Panc1 (cell line): ENCODE data around the gene RAC3. TPM values are rescaled to one million over a fixed set of nuclear protein-coding genes. Genes with fewer than 3 reads are reported as not detected.

ENCODE experiments used
- ATAC-seq: fragments of 200-7000 bp; cut with Tn5 transposase; 2 replicates; pipeline ENCODE4 v1.9.1; 2020; ENCODE audit warnings: mild to moderate bottlenecking, moderate library complexity
- BruUV-seq: library from RNA; stranded (reverse); fragments of 400-500 nt; replicated peaks from 2 replicates; lab custom pipeline; 2021; lab: Mats Ljungman, UMichigan
- CTCF ChIA-PET: fragments of 300-600 bp; sonication (Branson Sonifier 250); formaldehyde crosslinking; loops from one replicate; lab custom pipeline; 2022; ENCODE audit warnings: antibody characterized with exemption; lab: Charles Lee
- POLR2A ChIA-PET: fragments of 300-600 bp; sonication (Branson Sonifier 250); formaldehyde crosslinking; loops from one replicate; lab custom pipeline; 2022; ENCODE audit warnings: antibody characterized with exemption; lab: Charles Lee
- DNase-seq: peaks from one replicate; pipeline ENCODE4 v3.0.0-alpha.2; 2010; ENCODE audit warnings: low read depth, low spot score
- H3K27ac ChIP-seq: 2 replicates; pipeline ENCODE4 v1.5.1; 2011; ENCODE audit warnings: mild to moderate bottlenecking, low read length, inconsistent platforms
- H3K27me3 ChIP-seq: fragments of 200-500 bp; sonication (Bioruptor generic); 2 replicates; pipeline ENCODE4 v1.6.0; 2014; ENCODE audit warnings: low read length, inconsistent platforms; ENCODE audit not compliant: control insufficient read depth, insufficient read depth
- H3K36me3 ChIP-seq: fragments of 200-500 bp; sonication (Bioruptor generic); 2 replicates; pipeline ENCODE4 v1.5.1; 2014; ENCODE audit warnings: inconsistent platforms, mild to moderate bottlenecking, low read length, moderate library complexity; ENCODE audit not compliant: control insufficient read depth, insufficient read depth
- H3K4me1 ChIP-seq: 2 replicates; pipeline ENCODE4 v1.5.1; 2011; ENCODE audit warnings: inconsistent platforms, mild to moderate bottlenecking, low read length, moderate library complexity; ENCODE audit not compliant: control insufficient read depth, insufficient read depth
- H3K4me3 ChIP-seq, 2 experiments: 2 replicates each; pipeline ENCODE4 v1.5.1; 2011 to 2012; ENCODE audit warnings: low read depth in 2 of 2, low read length in 2 of 2, mild to moderate bottlenecking in 2 of 2, inconsistent platforms in 1 of 2, moderate library complexity in 1 of 2
- H3K9me3 ChIP-seq: fragments of 200-500 bp; sonication (Bioruptor generic); 2 replicates; pipeline ENCODE4 v1.5.1; 2014; ENCODE audit warnings: low read depth, mild to moderate bottlenecking, inconsistent platforms, low read length, moderate library complexity; ENCODE audit not compliant: control insufficient read depth, insufficient read depth
- POLR2AphosphoS5 ChIP-seq: IDR thresholded peaks from 2 replicates; pipeline ENCODE4 v1.6.1; 2012; ENCODE audit warnings: mild to moderate bottlenecking, low read depth, low read length, moderate library complexity
- SIN3A ChIP-seq: IDR thresholded peaks from 2 replicates; pipeline ENCODE4 v1.6.1; 2012; ENCODE audit warnings: low read depth, mild to moderate bottlenecking, low read length, moderate library complexity, borderline replicate concordance; ENCODE audit not compliant: insufficient read depth
- TCF7L2 ChIP-seq: IDR thresholded peaks from 2 replicates; pipeline ENCODE4 v1.6.1; 2011; ENCODE audit warnings: mild to moderate bottlenecking, low read depth, low read length, inconsistent platforms
- in situ Hi-C: cut with HindIII; loops from 2 replicates; pipeline ENCODE4 v1.10.0; 2016; ENCODE audit warnings: low sequenced_read_pairs, low pct_unique_long_range_greater_than_20kb
- intact Hi-C: fragments of 100-400 bp; cut with micrococcal nuclease; formaldehyde crosslinking; loops from one replicate; pipeline ENCODE4 v1.10.0; 2022; ENCODE audit not compliant: unreplicated experiment
- total RNA-seq: library from RNA; stranded (reverse); gene quantifications from one replicate; pipeline ENCODE4 v1.2.1, GENCODE V29; 2021; ENCODE audit not compliant: unreplicated experiment
- TF ChIP-seq, protein P1 (sequence below), 2 experiments: IDR thresholded peaks; 2 replicates each; pipeline ENCODE4 v1.6.1; 2011 to 2012; ENCODE audit warnings: low read depth in 2 of 2, control low read depth in 1 of 2, low read length in 1 of 2, mild to moderate bottlenecking in 1 of 2, moderate library complexity in 1 of 2; ENCODE audit not compliant: insufficient read depth in 1 of 2
- TF ChIP-seq, protein P2 (sequence below): fragments of 450-650 bp; IDR thresholded peaks from 2 replicates; pipeline ENCODE4 v1.5.1; 2017; ENCODE audit warnings: mild to moderate bottlenecking

The RAC3 gene
- total RNA-seq, 1 experiment from 2014 or later = 39.4 TPM

DNA sequence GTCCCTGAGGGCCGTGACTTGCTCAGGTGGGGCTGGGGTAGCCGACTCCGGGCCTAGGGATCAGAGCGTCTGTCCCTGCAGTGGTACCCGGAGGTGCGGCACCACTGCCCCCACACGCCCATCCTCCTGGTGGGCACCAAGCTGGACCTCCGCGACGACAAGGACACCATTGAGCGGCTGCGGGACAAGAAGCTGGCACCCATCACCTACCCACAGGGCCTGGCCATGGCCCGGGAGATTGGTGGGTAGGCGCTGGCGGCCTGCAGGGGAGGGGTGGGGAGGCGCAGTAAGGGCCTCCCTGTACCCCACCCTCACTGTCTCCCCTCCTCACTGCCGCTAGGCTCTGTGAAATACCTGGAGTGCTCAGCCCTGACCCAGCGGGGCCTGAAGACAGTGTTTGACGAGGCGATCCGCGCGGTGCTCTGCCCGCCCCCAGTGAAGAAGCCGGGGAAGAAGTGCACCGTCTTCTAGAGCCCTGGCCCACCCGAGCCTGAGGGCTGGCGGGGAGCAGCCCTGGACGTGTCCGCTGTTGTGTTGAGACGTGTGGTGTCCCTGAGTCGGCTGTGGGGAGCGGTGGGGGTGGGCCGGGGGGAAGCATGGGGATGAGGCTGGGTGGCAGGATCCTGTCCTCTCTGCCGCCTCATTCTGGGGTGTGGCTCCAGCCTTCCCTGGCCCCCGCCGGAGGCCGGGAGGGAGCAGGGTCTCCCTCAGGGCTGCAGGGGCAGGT, 2.0 kb downstream of the RAC3 start:
- no peak overlapping the region for H3K4me3 ChIP-seq
- ChIA-PET POLR2A (no interaction called here), CTCF (no interaction called here)
- ATAC-seq = no peak
- H3K4me1 ChIP-seq = peaks cover 21% of the 10 kb centered on the region
- no peaks in the 10 kb centered on the region for H3K9me3 ChIP-seq
- H3K36me3 ChIP-seq = peaks cover 2% of the 10 kb centered on the region; the same call in 1 of the 2 replicates
- TF ChIP-seq POLR2AphosphoS5 = no peak
- TF ChIP-seq, protein P1, sequence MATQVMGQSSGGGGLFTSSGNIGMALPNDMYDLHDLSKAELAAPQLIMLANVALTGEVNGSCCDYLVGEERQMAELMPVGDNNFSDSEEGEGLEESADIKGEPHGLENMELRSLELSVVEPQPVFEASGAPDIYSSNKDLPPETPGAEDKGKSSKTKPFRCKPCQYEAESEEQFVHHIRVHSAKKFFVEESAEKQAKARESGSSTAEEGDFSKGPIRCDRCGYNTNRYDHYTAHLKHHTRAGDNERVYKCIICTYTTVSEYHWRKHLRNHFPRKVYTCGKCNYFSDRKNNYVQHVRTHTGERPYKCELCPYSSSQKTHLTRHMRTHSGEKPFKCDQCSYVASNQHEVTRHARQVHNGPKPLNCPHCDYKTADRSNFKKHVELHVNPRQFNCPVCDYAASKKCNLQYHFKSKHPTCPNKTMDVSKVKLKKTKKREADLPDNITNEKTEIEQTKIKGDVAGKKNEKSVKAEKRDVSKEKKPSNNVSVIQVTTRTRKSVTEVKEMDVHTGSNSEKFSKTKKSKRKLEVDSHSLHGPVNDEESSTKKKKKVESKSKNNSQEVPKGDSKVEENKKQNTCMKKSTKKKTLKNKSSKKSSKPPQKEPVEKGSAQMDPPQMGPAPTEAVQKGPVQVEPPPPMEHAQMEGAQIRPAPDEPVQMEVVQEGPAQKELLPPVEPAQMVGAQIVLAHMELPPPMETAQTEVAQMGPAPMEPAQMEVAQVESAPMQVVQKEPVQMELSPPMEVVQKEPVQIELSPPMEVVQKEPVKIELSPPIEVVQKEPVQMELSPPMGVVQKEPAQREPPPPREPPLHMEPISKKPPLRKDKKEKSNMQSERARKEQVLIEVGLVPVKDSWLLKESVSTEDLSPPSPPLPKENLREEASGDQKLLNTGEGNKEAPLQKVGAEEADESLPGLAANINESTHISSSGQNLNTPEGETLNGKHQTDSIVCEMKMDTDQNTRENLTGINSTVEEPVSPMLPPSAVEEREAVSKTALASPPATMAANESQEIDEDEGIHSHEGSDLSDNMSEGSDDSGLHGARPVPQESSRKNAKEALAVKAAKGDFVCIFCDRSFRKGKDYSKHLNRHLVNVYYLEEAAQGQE (IDR thresholded peaks at IDR 0.05; ENCODE audit: insufficient read depth in 1 of 2, low read depth in 2 of 2, low read length in 1 of 2) = no peak
- no peak for TF ChIP-seq SIN3A
- TF ChIP-seq TCF7L2 = no peak
- TF ChIP-seq, protein P2, sequence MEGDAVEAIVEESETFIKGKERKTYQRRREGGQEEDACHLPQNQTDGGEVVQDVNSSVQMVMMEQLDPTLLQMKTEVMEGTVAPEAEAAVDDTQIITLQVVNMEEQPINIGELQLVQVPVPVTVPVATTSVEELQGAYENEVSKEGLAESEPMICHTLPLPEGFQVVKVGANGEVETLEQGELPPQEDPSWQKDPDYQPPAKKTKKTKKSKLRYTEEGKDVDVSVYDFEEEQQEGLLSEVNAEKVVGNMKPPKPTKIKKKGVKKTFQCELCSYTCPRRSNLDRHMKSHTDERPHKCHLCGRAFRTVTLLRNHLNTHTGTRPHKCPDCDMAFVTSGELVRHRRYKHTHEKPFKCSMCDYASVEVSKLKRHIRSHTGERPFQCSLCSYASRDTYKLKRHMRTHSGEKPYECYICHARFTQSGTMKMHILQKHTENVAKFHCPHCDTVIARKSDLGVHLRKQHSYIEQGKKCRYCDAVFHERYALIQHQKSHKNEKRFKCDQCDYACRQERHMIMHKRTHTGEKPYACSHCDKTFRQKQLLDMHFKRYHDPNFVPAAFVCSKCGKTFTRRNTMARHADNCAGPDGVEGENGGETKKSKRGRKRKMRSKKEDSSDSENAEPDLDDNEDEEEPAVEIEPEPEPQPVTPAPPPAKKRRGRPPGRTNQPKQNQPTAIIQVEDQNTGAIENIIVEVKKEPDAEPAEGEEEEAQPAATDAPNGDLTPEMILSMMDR = no peak
- intact Hi-C loops (no loop called here), in situ Hi-C loops (no loop called here)
- H3K27ac ChIP-seq = no peak overlapping the region
- H3K27me3 ChIP-seq = no peaks in the 10 kb centered on the region
- TSS peak; percentile 80 for BruUV-seq
- no peak for DNase-seq

DNA sequence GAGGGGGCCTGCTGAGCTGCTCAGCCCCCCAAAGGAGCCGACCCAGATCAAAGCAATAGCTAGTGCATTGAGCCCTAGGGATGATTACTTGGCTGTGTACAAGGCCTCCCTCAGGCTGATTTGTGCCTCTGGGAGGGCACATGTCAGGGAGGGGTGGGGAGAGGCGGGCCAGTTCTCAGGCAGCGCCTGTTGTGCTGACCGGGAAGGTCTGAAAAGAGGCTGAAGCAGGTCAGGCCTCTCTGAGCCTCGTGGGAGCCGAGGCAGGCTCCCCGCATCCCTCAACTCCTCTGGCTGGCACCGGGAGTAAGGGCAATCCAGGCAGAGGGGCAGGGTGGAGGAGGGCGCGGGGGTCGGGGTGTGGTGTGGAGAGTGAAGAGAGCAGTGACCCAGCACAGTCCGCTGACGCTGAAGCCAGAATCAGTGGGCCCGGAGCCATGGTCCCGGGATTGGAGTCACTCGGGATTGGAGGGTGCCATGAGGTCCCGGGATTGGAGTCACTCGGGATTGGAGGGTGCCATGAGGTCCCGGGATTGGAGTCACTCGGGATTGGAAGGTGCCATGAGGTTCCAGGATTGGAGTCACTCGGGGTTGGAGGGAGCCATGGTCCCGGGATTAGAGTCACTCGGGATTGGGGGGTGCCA, 3.0 kb downstream of the RAC3 start:
- ATAC-seq = no peak
- no peak overlapping the region for H3K27ac ChIP-seq
- peaks cover 2% of the 10 kb centered on the region; the same call in 1 of the 2 replicates for H3K36me3 ChIP-seq
- no peaks in the 10 kb centered on the region for H3K27me3 ChIP-seq
- no peaks in the 10 kb centered on the region for H3K9me3 ChIP-seq
- in situ Hi-C loops = no loop called here
- H3K4me3 ChIP-seq = no peak overlapping the region
- TF ChIP-seq, protein P2 = no peak
- TF ChIP-seq SIN3A (no peak), POLR2AphosphoS5 (no peak)
- no TSS peak for BruUV-seq
- DNase-seq = no peak
- ChIA-PET CTCF (no interaction called here), POLR2A (no interaction called here)
- intact Hi-C loops = no loop called here
- peaks cover 21% of the 10 kb centered on the region for H3K4me1 ChIP-seq
